HCT116 (cell line): ENCODE results near the gene USP47. TPM values are rescaled to one million over a fixed set of nuclear protein-coding genes. Genes with fewer than 3 reads are reported as not detected.

ENCODE experiments used
- ATAC-seq: fragments of 200-7000 bp; cut with Tn5 transposase; 2 replicates; pipeline ENCODE4 v1.9.1; 2020; ENCODE audit warnings: mild to moderate bottlenecking, moderate library complexity
- BruUV-seq: library from RNA; stranded (reverse); fragments of 400-500 nt; replicated peaks from 2 replicates; lab custom pipeline; 2021; lab: Mats Ljungman, UMichigan
- CTCF ChIA-PET: fragments of 300-600 bp; sonication (Branson Sonifier 250); formaldehyde crosslinking; loops from one replicate; lab custom pipeline; 2021; ENCODE audit warnings: antibody characterized with exemption; lab: Charles Lee
- POLR2A ChIA-PET: fragments of 300-600, 350-600 bp; sonication (Branson Sonifier 250); formaldehyde crosslinking; loops from one replicate; lab custom pipeline; 2021; ENCODE audit warnings: antibody characterized with exemption; lab: Charles Lee
- RAD21 ChIA-PET, 2 experiments: fragments of 300-600 bp; sonication (Branson Sonifier 250); formaldehyde crosslinking; loops; one replicate each; lab custom pipeline; 2023; ENCODE audit warnings: low total read pairs in 2 of 2; ENCODE audit not compliant: uncharacterized antibody in 2 of 2, unreplicated experiment in 2 of 2, low non-redundant PET in 1 of 2; lab: Charles Lee
- DNase-seq: peaks from one replicate; pipeline ENCODE4 v3.0.0-alpha.2; 2010; ENCODE audit warnings: low read depth, low spot score
- H2AFZ ChIP-seq: fragments of 200-600 bp; shearing (Covaris generic), sonication (generic); 2 replicates; pipeline ENCODE4 v1.6.1; 2017; ENCODE audit warnings: low read depth, mixed run types, mixed read lengths, antibody characterized with exemption, low read length; ENCODE audit not compliant: poor library complexity, severe bottlenecking
- H3K27ac ChIP-seq: 2 replicates; pipeline ENCODE4 v1.5.1; 2012; ENCODE audit warnings: low read depth, low read length
- H3K27me3 ChIP-seq: fragments of 200-600 bp; sonication (generic); 2 replicates; pipeline ENCODE4 v1.6.1; 2016; ENCODE audit warnings: mixed run types, low read length, mixed read lengths; ENCODE audit not compliant: insufficient read depth
- H3K36me3 ChIP-seq, 2 experiments: fragments of 200-500 bp in 1 of 2; fragments of 200-600 bp in 1 of 2; sonication (Bioruptor generic) in 1 of 2; sonication (generic) in 1 of 2; 2 replicates each; pipeline versions ENCODE4 v1.5.1 to v1.6.1; 2014 to 2016; ENCODE audit warnings: low read length in 2 of 2, inconsistent platforms in 1 of 2, mixed read lengths in 1 of 2, mixed run types in 1 of 2; ENCODE audit not compliant: insufficient read depth in 2 of 2, control insufficient read depth in 1 of 2
- H3K4me1 ChIP-seq, 2 experiments: fragments of 200-600 bp in 1 of 2; sonication (generic) in 1 of 2; 2 replicates each; pipeline versions ENCODE4 v1.5.1 to v1.6.1; 2012 to 2017; ENCODE audit warnings: low read length in 2 of 2, inconsistent platforms in 1 of 2, mild to moderate bottlenecking in 1 of 2, mixed read lengths in 1 of 2, mixed run types in 1 of 2, moderate library complexity in 1 of 2; ENCODE audit not compliant: insufficient read depth in 2 of 2, control insufficient read depth in 1 of 2
- H3K4me2 ChIP-seq: fragments of 200-600 bp; sonication (generic); 2 replicates; pipeline ENCODE4 v1.6.1; 2017; ENCODE audit warnings: mixed run types, low read length, mixed read lengths
- H3K4me3 ChIP-seq, 2 experiments: fragments of 200-600 bp in 1 of 2; sonication (generic) in 1 of 2; replicated peaks in 1 of 2; 2 replicates each; pipeline ENCODE4 v1.5.1; 2011 to 2016; ENCODE audit warnings: low read length in 2 of 2, control low read depth in 1 of 2, low read depth in 1 of 2, mild to moderate bottlenecking in 1 of 2, mixed read lengths in 1 of 2, mixed run types in 1 of 2
- H3K79me2 ChIP-seq: fragments of 200-600 bp; sonication (generic); 2 replicates; pipeline ENCODE4 v1.6.1; 2017; ENCODE audit warnings: mild to moderate bottlenecking, mixed run types, low read length, moderate library complexity, mixed read lengths; ENCODE audit not compliant: insufficient read depth
- H3K9ac ChIP-seq: fragments of 200-600 bp; sonication (generic); 2 replicates; pipeline ENCODE4 v1.6.1; 2016; ENCODE audit warnings: low read length, mixed read lengths
- H3K9me2 ChIP-seq: fragments of 200-600 bp; sonication (generic), shearing (Covaris generic); 2 replicates; pipeline ENCODE4 v1.6.1; 2017; ENCODE audit warnings: mixed run types, mild to moderate bottlenecking, moderate library complexity; ENCODE audit not compliant: insufficient read depth
- H3K9me3 ChIP-seq, 2 experiments: fragments of 200-500 bp in 1 of 2; fragments of 200-600 bp in 1 of 2; sonication (Bioruptor generic) in 1 of 2; sonication (generic) in 1 of 2; 2 replicates each; pipeline ENCODE4 v1.6.1; 2014 to 2017; ENCODE audit warnings: low read length in 2 of 2, mixed read lengths in 2 of 2, inconsistent platforms in 1 of 2, low read depth in 1 of 2, mild to moderate bottlenecking in 1 of 2, mixed run types in 1 of 2, moderate library complexity in 1 of 2; ENCODE audit not compliant: control insufficient read depth in 1 of 2, insufficient read depth in 1 of 2
- H4K20me1 ChIP-seq: fragments of 200-600 bp; sonication (generic), shearing (Covaris generic); 2 replicates; pipeline ENCODE4 v1.6.1; 2017; ENCODE audit warnings: mixed run types, mild to moderate bottlenecking, moderate library complexity; ENCODE audit not compliant: insufficient read depth
- CBX3 ChIP-seq: IDR thresholded peaks from 2 replicates; pipeline ENCODE4 v1.6.1; 2012; ENCODE audit warnings: low read depth
- CEBPB ChIP-seq: IDR thresholded peaks from 2 replicates; pipeline ENCODE4 v1.6.1; 2012; ENCODE audit warnings: low read depth
- CTCF ChIP-seq, 3 experiments: fragments of 200-600 bp in 1 of 3; sonication (generic) in 1 of 3; IDR thresholded peaks in 2 of 3; conservative IDR thresholded peaks in 1 of 3; 2 replicates each; pipeline ENCODE4 v1.5.1; 2012 to 2017; ENCODE audit warnings: low read depth in 2 of 3, low read length in 2 of 3, antibody characterized with exemption in 1 of 3, borderline replicate concordance in 1 of 3, control low read depth in 1 of 3, mild to moderate bottlenecking in 1 of 3, mixed read lengths in 1 of 3, mixed run types in 1 of 3, moderate library complexity in 1 of 3; ENCODE audit not compliant: insufficient read depth in 1 of 3
- EGR1 ChIP-seq: IDR thresholded peaks from 2 replicates; pipeline ENCODE4 v1.6.1; 2012; ENCODE audit warnings: low read depth
- ELF1 ChIP-seq: IDR thresholded peaks from 2 replicates; pipeline ENCODE4 v1.6.1; 2012; ENCODE audit warnings: low read depth, borderline replicate concordance
- EZH2phosphoT487 ChIP-seq: fragments of 200-600 bp; IDR thresholded peaks from 2 replicates; pipeline ENCODE4 v1.6.1; 2018; ENCODE audit warnings: antibody characterized with exemption, borderline replicate concordance
- FOSL1 ChIP-seq: IDR thresholded peaks from 2 replicates; pipeline ENCODE4 v1.6.1; 2012; ENCODE audit warnings: low read depth
- JUND ChIP-seq: IDR thresholded peaks from 2 replicates; pipeline ENCODE4 v1.6.1; 2012
- MAX ChIP-seq: IDR thresholded peaks from 2 replicates; pipeline ENCODE4 v1.6.1; 2012
- POLR2A ChIP-seq: IDR thresholded peaks from 2 replicates; pipeline ENCODE4 v1.7.0; 2011; ENCODE audit warnings: borderline replicate concordance; ENCODE audit not compliant: insufficient read depth, insufficient read length; ENCODE audit errors: extremely low read depth
- POLR2AphosphoS5 ChIP-seq: IDR thresholded peaks from 2 replicates; pipeline ENCODE4 v1.6.1; 2011; ENCODE audit warnings: mild to moderate bottlenecking, low read depth, low read length, moderate library complexity
- SRF ChIP-seq: IDR thresholded peaks from 2 replicates; pipeline ENCODE4 v1.6.1; 2012; ENCODE audit warnings: low read depth
- ZFX ChIP-seq: fragments of 450-650 bp; IDR thresholded peaks from 2 replicates; pipeline ENCODE4 v1.6.1; 2017
- intact Hi-C: fragments of 100-400 bp; cut with micrococcal nuclease; formaldehyde crosslinking; loops from 2 replicates; pipeline ENCODE4 v1.10.0; 2022
- total RNA-seq: library from RNA; stranded (reverse); gene quantifications from one replicate; pipeline ENCODE4 v1.2.1, GENCODE V29; 2021; ENCODE audit not compliant: unreplicated experiment
- TF ChIP-seq, protein P1 (sequence below): IDR thresholded peaks from 2 replicates; pipeline ENCODE4 v1.6.1; 2012; ENCODE audit warnings: low read depth

USP47 gene
- total RNA-seq, 1 experiment from 2014 or later, result 18.9 TPM

DNA sequence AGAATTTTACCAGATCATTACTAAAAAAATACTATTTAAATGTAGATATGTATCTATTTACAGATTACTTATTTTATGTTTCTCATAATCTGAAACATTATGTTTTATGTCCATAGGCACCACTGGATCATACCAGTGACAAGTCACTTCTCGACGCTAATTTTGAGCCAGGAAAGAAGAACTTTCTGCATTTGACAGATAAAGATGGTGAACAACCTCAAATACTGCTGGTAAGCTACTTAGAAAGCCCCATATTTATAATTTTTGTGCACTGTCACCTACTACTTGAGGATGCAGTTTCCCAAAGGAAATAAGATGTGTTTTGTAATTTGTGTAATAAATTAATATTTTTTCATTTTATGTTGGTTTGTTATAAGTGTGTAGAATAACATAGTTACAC lies 42.6 kb downstream of the USP47 start:
- no peak overlapping the region for H3K4me2 ChIP-seq
- intact Hi-C loops, result no loop called here
- H3K27me3 ChIP-seq, result no peaks in the 10 kb centered on the region
- ATAC-seq, result no peak
- H3K79me2 ChIP-seq, result peaks cover 26% of the 10 kb centered on the region
- CTCF ChIA-PET, result no interaction called here
- no peak overlapping the region for H3K4me3 ChIP-seq
- H2AFZ ChIP-seq, result no peak overlapping the region
- H3K9ac ChIP-seq, result no peak overlapping the region
- BruUV-seq, result no TSS peak
- RAD21 ChIA-PET, result no interaction called here
- no peaks in the 10 kb centered on the region for H3K4me1 ChIP-seq
- H3K27ac ChIP-seq, result no peak overlapping the region
- no peaks in the 10 kb centered on the region for H3K9me2 ChIP-seq
- H4K20me1 ChIP-seq, result no peaks in the 10 kb centered on the region
- POLR2A ChIA-PET, result no interaction called here
- peaks cover 5 to 7% of the 10 kb centered on the region in 2 experiments; a peak in 1 of 4 replicates for H3K36me3 ChIP-seq
- H3K9me3 ChIP-seq, result no peaks in the 10 kb centered on the region
- DNase-seq, result no peak
- TF ChIP-seq ELF1, result no peak
- TF ChIP-seq EZH2phosphoT487, result no peak
- no peak for TF ChIP-seq FOSL1
- TF ChIP-seq CEBPB, result no peak
- TF ChIP-seq, protein P1, sequence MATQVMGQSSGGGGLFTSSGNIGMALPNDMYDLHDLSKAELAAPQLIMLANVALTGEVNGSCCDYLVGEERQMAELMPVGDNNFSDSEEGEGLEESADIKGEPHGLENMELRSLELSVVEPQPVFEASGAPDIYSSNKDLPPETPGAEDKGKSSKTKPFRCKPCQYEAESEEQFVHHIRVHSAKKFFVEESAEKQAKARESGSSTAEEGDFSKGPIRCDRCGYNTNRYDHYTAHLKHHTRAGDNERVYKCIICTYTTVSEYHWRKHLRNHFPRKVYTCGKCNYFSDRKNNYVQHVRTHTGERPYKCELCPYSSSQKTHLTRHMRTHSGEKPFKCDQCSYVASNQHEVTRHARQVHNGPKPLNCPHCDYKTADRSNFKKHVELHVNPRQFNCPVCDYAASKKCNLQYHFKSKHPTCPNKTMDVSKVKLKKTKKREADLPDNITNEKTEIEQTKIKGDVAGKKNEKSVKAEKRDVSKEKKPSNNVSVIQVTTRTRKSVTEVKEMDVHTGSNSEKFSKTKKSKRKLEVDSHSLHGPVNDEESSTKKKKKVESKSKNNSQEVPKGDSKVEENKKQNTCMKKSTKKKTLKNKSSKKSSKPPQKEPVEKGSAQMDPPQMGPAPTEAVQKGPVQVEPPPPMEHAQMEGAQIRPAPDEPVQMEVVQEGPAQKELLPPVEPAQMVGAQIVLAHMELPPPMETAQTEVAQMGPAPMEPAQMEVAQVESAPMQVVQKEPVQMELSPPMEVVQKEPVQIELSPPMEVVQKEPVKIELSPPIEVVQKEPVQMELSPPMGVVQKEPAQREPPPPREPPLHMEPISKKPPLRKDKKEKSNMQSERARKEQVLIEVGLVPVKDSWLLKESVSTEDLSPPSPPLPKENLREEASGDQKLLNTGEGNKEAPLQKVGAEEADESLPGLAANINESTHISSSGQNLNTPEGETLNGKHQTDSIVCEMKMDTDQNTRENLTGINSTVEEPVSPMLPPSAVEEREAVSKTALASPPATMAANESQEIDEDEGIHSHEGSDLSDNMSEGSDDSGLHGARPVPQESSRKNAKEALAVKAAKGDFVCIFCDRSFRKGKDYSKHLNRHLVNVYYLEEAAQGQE, result no peak
- no peak for TF ChIP-seq POLR2A
- TF ChIP-seq ZFX, result no peak
- TF ChIP-seq MAX, result no peak
- no peak for TF ChIP-seq EGR1
- no peak for TF ChIP-seq SRF
- TF ChIP-seq CTCF (IDR thresholded peaks at IDR 0.05 in 2 of 3, conservative IDR thresholded peaks at IDR 0.05 in 1 of 3; ENCODE audit: borderline replicate concordance in 1 of 3, insufficient read depth in 1 of 3, low read depth in 2 of 3, low read length in 2 of 3), result no peak
- TF ChIP-seq CBX3, result no peak
- TF ChIP-seq POLR2AphosphoS5, result no peak
- no peak for TF ChIP-seq JUND
